GM12878 (cell line): ENCODE results near the gene MATN1. TPM values are rescaled to one million over a fixed set of nuclear protein-coding genes. Genes with fewer than 3 reads are reported as not detected.

Experiments
- ATAC-seq: fragments of 200-7000 bp; cut with Tn5 transposase; 3 replicates; pipeline ENCODE4 v1.9.1; 2020; ENCODE audit warnings: mild to moderate bottlenecking, moderate library complexity
- BruUV-seq: library from RNA; stranded (reverse); fragments of 400-500 nt; replicated peaks from 2 replicates; lab custom pipeline; 2021; lab: Mats Ljungman, UMichigan
- CTCF ChIA-PET: fragments of 300-600 bp; sonication (Branson Sonifier 250); formaldehyde crosslinking; extraction: SDS; loops from one replicate; lab custom pipeline; 2021; ENCODE audit warnings: inconsistent platforms; lab: Yijun Ruan, JAX
- POLR2A ChIA-PET: fragments of 350-600 bp; formaldehyde crosslinking; extraction: SDS; loops from one replicate; lab custom pipeline; 2021; ENCODE audit warnings: inconsistent platforms; lab: Charles Lee
- RAD21 ChIA-PET: fragments of 300-600 bp; sonication (Branson Sonifier 250); formaldehyde crosslinking; loops from one replicate; lab custom pipeline; 2023; ENCODE audit warnings: antibody characterized with exemption; ENCODE audit not compliant: unreplicated experiment; lab: Charles Lee
- SMC1A ChIA-PET: fragments of 300-600 bp; sonication (Branson Sonifier 250); formaldehyde crosslinking; loops from one replicate; lab custom pipeline; 2023; ENCODE audit not compliant: unreplicated experiment, uncharacterized antibody; lab: Charles Lee
- DNase-seq: peaks from one replicate; pipeline ENCODE4 v3.0.0-alpha.2; 2011; ENCODE audit warnings: low read depth, low spot score
- FAIRE-seq: peaks from 3 replicates; lab custom pipeline; 2011; peaks lifted over from hg19 to GRCh38; lab: Jason Lieb, UNC
- H2AFZ ChIP-seq: 2 replicates; pipeline ENCODE4 v1.6.0; 2011; ENCODE audit warnings: low read depth, low read length, control low read depth; ENCODE audit not compliant: control insufficient read depth
- H3K27ac ChIP-seq: 2 replicates; pipeline ENCODE4 v1.5.1; 2011; ENCODE audit warnings: control low read depth; ENCODE audit not compliant: control insufficient read depth, insufficient read depth
- H3K27me3 ChIP-seq, 2 experiments: replicated peaks in 1 of 2; 2 replicates each; pipeline versions ENCODE4 v1.6.0 to v1.6.1; 2011; ENCODE audit warnings: low read length in 1 of 2; ENCODE audit not compliant: control insufficient read depth in 2 of 2, insufficient read depth in 2 of 2
- H3K36me3 ChIP-seq, 2 experiments: 2 replicates each; pipeline ENCODE4 v1.5.1; 2011; ENCODE audit warnings: low read length in 1 of 2; ENCODE audit not compliant: control insufficient read depth in 2 of 2, insufficient read depth in 2 of 2
- H3K4me1 ChIP-seq: 2 replicates; pipeline ENCODE4 v1.6.1; 2011; ENCODE audit warnings: mild to moderate bottlenecking, low read length, moderate library complexity, mixed read lengths; ENCODE audit not compliant: control insufficient read depth, insufficient read depth
- H3K4me2 ChIP-seq: 2 replicates; pipeline ENCODE4 v1.6.0; 2011; ENCODE audit warnings: control low read depth; ENCODE audit not compliant: control insufficient read depth, insufficient read depth
- H3K4me3 ChIP-seq: fragments of 200-600 bp; sonication (generic); 2 replicates; pipeline ENCODE4 v1.5.1; 2016
- H3K79me2 ChIP-seq: 2 replicates; pipeline ENCODE4 v1.6.0; 2011; ENCODE audit warnings: low read length; ENCODE audit not compliant: control insufficient read depth, insufficient read depth
- H3K9ac ChIP-seq: 2 replicates; pipeline ENCODE4 v1.8.0; 2011; ENCODE audit warnings: low read length, control low read depth, mixed read lengths; ENCODE audit not compliant: control insufficient read depth, insufficient read depth
- H3K9me3 ChIP-seq: replicated peaks from 3 replicates; pipeline ENCODE4 v1.5.1; 2011; ENCODE audit warnings: mild to moderate bottlenecking, low read length; ENCODE audit not compliant: control insufficient read depth, insufficient read depth
- H4K20me1 ChIP-seq: 2 replicates; pipeline ENCODE4 v1.6.0; 2011; ENCODE audit not compliant: control insufficient read depth, insufficient read depth
- ASH2L ChIP-seq: fragments of 300-600, 200-600 bp; sonication (generic); IDR thresholded peaks from 2 replicates; pipeline ENCODE4 v1.6.1; 2017; ENCODE audit warnings: low read depth, mild to moderate bottlenecking, borderline replicate concordance
- CEBPB ChIP-seq, 2 experiments: fragments of 150-350 bp in 1 of 2; IDR thresholded peaks; 2 replicates each; pipeline ENCODE4 v1.6.1; 2012 to 2014; ENCODE audit warnings: low read depth in 2 of 2, low read length in 2 of 2, borderline replicate concordance in 1 of 2, inconsistent platforms in 1 of 2
- FOXK2 ChIP-seq: fragments of 450-650 bp; IDR thresholded peaks from 2 replicates; pipeline ENCODE4 v1.6.1; 2017; ENCODE audit warnings: mild to moderate bottlenecking, moderate library complexity
- FOXM1 ChIP-seq: IDR thresholded peaks from 2 replicates; pipeline ENCODE4 v1.6.1; 2012; ENCODE audit warnings: low read depth, mild to moderate bottlenecking, inconsistent platforms, low read length, moderate library complexity
- GATAD2B ChIP-seq: fragments of 450-650 bp; conservative IDR thresholded peaks from 2 replicates; pipeline ENCODE4 v1.6.1; 2017; ENCODE audit warnings: low read depth, mild to moderate bottlenecking, moderate library complexity
- HCFC1 ChIP-seq: fragments of 150-350 bp; IDR thresholded peaks from 2 replicates; pipeline ENCODE4 v1.6.1; 2014; ENCODE audit warnings: low read length
- IRF4 ChIP-seq: IDR thresholded peaks from 2 replicates; pipeline ENCODE4 v1.6.1; 2011; ENCODE audit warnings: low read depth, low read length
- NFYA ChIP-seq: IDR thresholded peaks from 2 replicates; pipeline ENCODE4 v1.6.1; 2011; ENCODE audit warnings: low read depth, mild to moderate bottlenecking, low read length, improper control_type of control experiment, borderline replicate concordance
- PKNOX1 ChIP-seq: fragments of 450-650 bp; IDR thresholded peaks from 2 replicates; pipeline ENCODE4 v1.6.1; 2016; ENCODE audit warnings: mild to moderate bottlenecking
- POLR2A ChIP-seq: IDR thresholded peaks from 2 replicates; pipeline ENCODE4 v1.6.1; 2011; ENCODE audit warnings: low read depth, mild to moderate bottlenecking, low read length
- RB1 ChIP-seq: fragments of 450-650 bp; formaldehyde crosslinking; IDR thresholded peaks from 2 replicates; pipeline ENCODE4 v1.6.1; 2017; ENCODE audit warnings: mild to moderate bottlenecking, borderline replicate concordance
- RBBP5 ChIP-seq: fragments of 200-600 bp; sonication (generic); conservative IDR thresholded peaks from 2 replicates; pipeline ENCODE4 v1.6.1; 2016
- SREBF2 ChIP-seq: IDR thresholded peaks from 2 replicates; pipeline ENCODE4 v1.6.1; 2012; ENCODE audit warnings: mild to moderate bottlenecking, low read length
- TARDBP ChIP-seq: IDR thresholded peaks from 2 replicates; pipeline ENCODE4 v1.6.1; 2016; ENCODE audit warnings: borderline replicate concordance
- TBL1XR1 ChIP-seq: IDR thresholded peaks from 2 replicates; pipeline ENCODE4 v1.6.1; 2012; ENCODE audit warnings: low read depth, low read length, improper control_type of control experiment
- YBX1 ChIP-seq: fragments of 450-650 bp; IDR thresholded peaks from 2 replicates; pipeline ENCODE4 v1.6.1; 2016; ENCODE audit warnings: antibody characterized with exemption
- ZBTB4 ChIP-seq: fragments of 450-650 bp; formaldehyde crosslinking; IDR thresholded peaks from 2 replicates; pipeline ENCODE4 v1.4.0; 2022; ENCODE audit warnings: mild to moderate bottlenecking, moderate library complexity
- ZNF207 ChIP-seq: fragments of 450-650 bp; IDR thresholded peaks from 2 replicates; pipeline ENCODE4 v1.6.1; 2014; ENCODE audit warnings: antibody characterized with exemption, mild to moderate bottlenecking, borderline replicate concordance
- WGBS: methylation state at CpG from one replicate; pipeline ENCODE4 v1.1.6; 2016; ENCODE audit warnings: low lambda C conversion rate; ENCODE audit not compliant: insufficient replicate concordance, insufficient coverage; ENCODE audit errors: missing lambda C conversion rate; 5-methylcytosine and 5-hydroxymethylcytosine counted together
- in situ Hi-C: fragments of 300-500 bp; cut with MboI; formaldehyde crosslinking; loops from 9 replicates; pipeline ENCODE4 v1.14.3; 2018; ENCODE audit warnings: mixed read lengths
- intact Hi-C: fragments of 100-400 bp; cut with micrococcal nuclease; formaldehyde crosslinking; loops from one replicate; pipeline ENCODE4 v1.14.2; 2022; ENCODE audit not compliant: unreplicated experiment
- polyA plus RNA-seq, 11 experiments: library from polyadenylated mRNA; depleted of rRNA in 4 of 11; unstranded in 6 of 11; stranded (reverse) in 5 of 11; fragments of >200 nt; fragmentation: Nextera tagmentation in 4 of 11; fragmentation: Illumina TruSeq in 1 of 11; extraction: Ambion mirVana in 4 of 11; extraction: Trizol in 1 of 11; gene quantifications; 1 replicate in 1 of 11; 2 replicates in 10 of 11; pipeline versions ENCODE4 v1.2.1 to v1.2.3, GENCODE V29; 2011 to 2016; ENCODE audit warnings: inconsistent platforms in 2 of 11, missing spikeins in 2 of 11, low read depth in 1 of 11
- total RNA-seq, 4 experiments: library from RNA; depleted of rRNA in 3 of 4; stranded (reverse); fragments of >200 nt in 3 of 4; fragmentation: Illumina TruSeq in 1 of 4; extraction: Trizol in 1 of 4; gene quantifications; 2 replicates each; pipeline versions ENCODE4 v1.2.1 to v1.2.3, GENCODE V29; 2013 to 2021

MATN1 gene
- total and polyA plus RNA-seq, 10 of the 15 experiments (the other 5 are each of a cell fraction or from before 2014, with no cell fraction given): 0.04 to 0.50 (median 0.10) TPM; not detected in 1

GRCh38 chr1:30663596-30664091 is 59.7 kb downstream of the MATN1 start:
- Histone ChIP-seq H3K27ac (no peak overlapping the region), H3K9ac (no peak overlapping the region), H4K20me1 (no peaks in the 10 kb centered on the region), H3K79me2 (no peaks in the 10 kb centered on the region), H3K4me2 (no peak overlapping the region), H2AFZ (no peak overlapping the region), H3K27me3 (no peaks in the 10 kb centered on the region; a peak in 1 of 4 replicates), H3K4me1 (no peaks in the 10 kb centered on the region), H3K4me3 (no peak overlapping the region), H3K9me3 (no peaks in the 10 kb centered on the region), H3K36me3 (no peaks in the 10 kb centered on the region)
- 33% methylated on average over 13 of the region's 13 CpGs for WGBS
- RAD21 ChIA-PET: no interaction called here
- no TSS peak for BruUV-seq
- no peak for ATAC-seq
- DNase-seq: no peak
- intact Hi-C loops: no loop called here
- no peak for FAIRE-seq
- SMC1A ChIA-PET: no interaction called here
- CTCF ChIA-PET: no interaction called here
- POLR2A ChIA-PET: no interaction called here
- in situ Hi-C loops: no loop called here
- TF ChIP-seq HCFC1 (no peak), ZBTB4 (no peak), CEBPB (IDR thresholded peaks at IDR 0.05; ENCODE audit: borderline replicate concordance in 1 of 2, low read depth in 2 of 2, low read length in 2 of 2) (no peak), PKNOX1 (no peak), POLR2A (no peak), GATAD2B (no peak), RB1 (no peak), FOXK2 (no peak), IRF4 (no peak), ASH2L (no peak), NFYA (no peak), FOXM1 (no peak), RBBP5 (no peak), TARDBP (no peak), TBL1XR1 (no peak), SREBF2 (no peak), YBX1 (no peak), ZNF207 (no peak)
